Ammon's horn (tissue), 1 donor: Measurements from ENCODE around the gene RUVBL2.
"Not testable (repeated sequence)": the region's sequence is repeated elsewhere in the genome, so short reads cannot be mapped to it uniquely, and the experiment has no call there.

Experiments
- DNase-seq: peaks from one replicate; pipeline ENCODE4 v3.0.0-alpha.2; 2016; ENCODE audit warnings: low spot score

Gene RUVBL2

DNA sequence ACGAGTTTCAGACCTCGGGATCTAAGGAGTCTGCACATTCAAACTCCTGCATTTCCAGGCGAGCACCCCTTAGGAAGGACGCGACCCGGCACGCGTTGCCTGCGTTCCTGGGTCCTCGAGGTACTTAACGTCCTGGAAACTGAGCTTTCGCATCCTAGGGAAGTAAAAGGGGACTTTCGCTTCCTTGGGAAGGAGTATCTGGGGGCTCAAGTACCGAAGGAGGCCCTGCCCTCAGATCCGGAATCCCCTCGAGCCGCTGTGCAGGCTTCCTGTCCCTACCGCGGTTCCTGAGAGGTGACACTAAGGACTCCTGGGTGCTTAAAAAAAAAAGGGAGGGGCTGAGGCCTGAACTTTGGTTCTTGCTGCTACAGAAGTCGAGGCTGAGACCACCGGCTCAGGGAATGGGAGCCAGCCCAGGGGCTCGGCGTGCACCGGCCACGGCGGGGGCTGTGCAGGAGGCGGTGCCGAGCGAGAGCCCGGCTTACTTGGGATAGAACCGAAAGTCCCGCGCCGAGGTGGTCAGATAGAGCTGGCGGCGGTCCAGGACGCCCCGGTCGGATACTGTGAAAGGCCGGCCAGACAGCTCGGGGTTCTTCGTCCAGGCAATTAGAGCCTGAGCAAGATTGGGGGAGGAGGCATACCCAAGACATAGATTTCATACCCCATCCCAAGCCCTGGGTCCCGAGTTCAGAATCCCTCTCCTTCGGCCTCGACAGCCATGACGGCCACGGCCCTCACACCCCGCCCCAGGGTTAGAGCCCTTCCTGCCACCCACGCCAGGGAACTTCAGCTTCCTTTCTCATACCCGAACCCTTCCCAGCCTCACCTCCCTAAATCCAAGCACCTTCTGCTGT lies 24.9 kb downstream of the RUVBL2 start:
- not testable (repeated sequence) for DNase-seq

DNA sequence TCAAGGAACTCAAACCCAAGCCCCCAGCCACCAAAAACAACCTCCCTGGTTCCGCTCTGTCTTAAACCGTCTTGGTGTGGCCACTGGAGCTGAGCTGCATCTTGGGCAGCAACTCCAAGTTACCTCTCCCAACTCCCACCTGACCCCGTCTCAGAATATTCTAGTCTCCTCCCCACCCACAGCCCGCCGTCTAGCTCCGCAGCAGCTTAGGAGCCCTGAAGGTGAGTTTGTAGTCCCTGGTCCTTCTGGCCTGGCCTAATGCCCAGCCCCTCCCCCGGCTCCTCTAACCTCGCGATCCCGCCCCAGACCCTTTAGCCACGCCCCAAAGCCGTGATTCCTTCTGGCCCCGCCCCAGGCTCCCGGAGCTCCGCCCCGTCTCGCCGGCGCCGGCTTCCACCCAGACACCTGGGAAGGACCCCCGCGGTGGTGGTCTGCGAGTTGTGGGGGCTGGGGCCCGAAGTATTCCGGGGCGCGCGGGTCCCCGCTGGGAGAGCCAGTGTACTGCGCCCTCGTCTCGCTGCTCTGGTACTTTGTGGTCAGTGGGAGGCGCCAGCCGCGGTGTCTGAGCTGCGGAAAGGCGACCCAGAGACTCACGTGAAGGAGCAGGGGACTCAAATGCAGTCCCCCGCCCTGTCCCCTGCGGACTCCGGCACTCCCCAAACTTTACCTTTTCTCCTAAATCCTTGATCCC lies 25.7 kb downstream of the RUVBL2 start:
- DNase-seq: no peak

DNA sequence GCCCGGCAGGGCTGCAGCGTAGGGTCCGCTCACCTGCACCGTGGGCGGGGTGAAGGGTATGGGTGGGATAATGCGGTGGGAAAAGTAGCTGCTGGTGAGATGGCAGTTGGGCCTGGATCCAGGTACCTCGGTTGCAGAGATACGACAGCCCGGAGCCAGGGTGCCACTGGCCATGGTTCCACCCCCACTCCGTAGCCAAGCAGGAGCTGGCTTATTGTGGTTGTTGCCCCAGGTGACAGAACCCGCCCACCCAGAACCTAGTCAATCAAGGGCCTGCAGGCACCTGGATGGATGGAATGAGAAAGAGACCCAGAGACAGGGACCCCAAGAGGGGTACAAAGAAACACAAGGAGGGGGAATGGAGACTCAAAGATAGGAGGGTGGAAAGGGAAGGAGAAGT lies 26.7 kb downstream of the RUVBL2 start:
- DNase-seq: no peak

DNA sequence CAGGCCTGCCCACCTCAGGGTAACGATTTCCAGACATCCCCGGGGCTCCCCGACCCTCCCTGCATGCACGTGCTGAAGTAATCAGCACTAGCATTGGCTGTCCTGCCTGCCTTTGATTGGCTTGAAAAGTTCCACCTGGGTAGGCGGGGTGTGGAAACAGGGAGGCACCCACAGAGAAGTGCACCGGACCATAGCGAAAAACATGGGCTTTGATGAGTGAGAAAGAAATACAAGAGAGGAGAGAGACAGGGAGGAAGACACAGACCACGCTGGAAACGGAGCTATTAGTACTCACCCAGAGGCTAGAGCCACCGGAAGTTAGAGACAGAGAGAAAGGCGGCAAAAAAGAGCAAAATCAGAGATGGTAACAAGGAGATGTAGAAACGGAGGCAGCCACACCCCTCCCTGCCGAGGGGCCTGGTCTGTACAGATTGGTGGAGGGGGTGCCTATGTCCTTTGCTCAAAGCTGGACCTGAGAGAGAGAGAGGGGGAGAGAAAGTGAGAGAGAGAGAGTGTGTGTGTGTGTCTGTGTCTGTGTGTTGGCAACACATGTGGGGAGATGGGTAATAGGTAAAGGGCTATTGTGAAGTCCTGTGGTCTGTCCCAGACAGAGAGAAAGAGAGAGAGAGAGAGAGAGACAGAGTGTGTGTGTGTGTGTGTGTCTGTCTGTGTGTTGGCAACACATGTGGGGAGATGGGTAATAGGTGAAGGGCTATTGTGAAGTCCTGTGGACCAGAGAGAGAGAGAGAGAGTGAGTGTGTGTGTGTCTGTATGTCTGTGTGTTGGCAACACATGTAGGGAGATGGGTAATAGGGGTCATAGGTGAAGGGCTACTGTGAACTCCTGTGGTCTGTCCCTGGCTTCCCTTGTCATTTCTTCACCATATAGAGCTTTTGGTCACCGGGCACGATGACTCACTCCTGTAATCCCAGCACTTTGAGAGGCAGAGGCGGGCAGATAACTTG lies 27.5 kb downstream of the RUVBL2 start:
- DNase-seq: no peak

- DNase-seq: no peak
These were observed 28.4 kb downstream of the RUVBL2 start for GRCh38 chr19:49022116-49022515.

- not testable (repeated sequence) for DNase-seq
These were observed 30.5 kb downstream of the RUVBL2 start, which contains the start of gene CGB3 for GRCh38 chr19:49024233-49024632. Gene CGB3 (minus strand): TSS chr19:49024333. CDS start chr19:49023971, 362 bp downstream.

- DNase-seq: not testable (repeated sequence)
These were observed 31.4 kb downstream of the RUVBL2 start for GRCh38 chr19:49025088-49025487.

GRCh38 chr19:49025599-49025998 lies 31.9 kb downstream of the RUVBL2 start:
- DNase-seq: not testable (repeated sequence)

- not testable (repeated sequence) for DNase-seq
These were observed 35.0 kb downstream of the RUVBL2 start for GRCh38 chr19:49028686-49029085.

DNA sequence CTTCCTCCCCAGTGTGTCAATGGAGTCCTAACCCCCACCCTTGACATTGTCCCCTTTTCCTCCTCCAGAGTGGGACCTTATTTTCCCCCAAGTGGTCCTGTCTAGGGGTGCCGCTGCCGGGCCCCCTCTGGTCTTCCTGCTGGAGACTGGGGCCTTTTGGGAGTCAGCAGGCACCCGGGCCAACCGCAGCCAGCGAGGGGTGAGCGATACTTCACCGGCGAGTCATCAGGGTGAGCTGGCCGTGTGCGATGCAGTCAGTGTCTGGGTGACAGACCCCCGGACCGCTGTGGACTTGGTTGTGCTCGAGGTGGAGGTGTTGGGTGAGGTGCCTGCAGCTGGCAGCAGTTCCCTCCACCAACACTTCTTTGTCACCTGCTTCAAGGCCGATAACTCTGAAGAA lies 36.1 kb downstream of the RUVBL2 start:
- not testable (repeated sequence) for DNase-seq

GRCh38 chr19:49030323-49030722 lies 36.6 kb downstream of the RUVBL2 start:
- not testable (repeated sequence) for DNase-seq

GRCh38 chr19:49031642-49032301 lies 38.1 kb downstream of the RUVBL2 start, which contains the start of gene CGB2:
Gene CGB2 (plus strand): TSS chr19:49031890. CDS start chr19:49032096, 206 bp downstream.
- DNase-seq: not testable (repeated sequence)

- not testable (repeated sequence) for DNase-seq
These were observed 43.1 kb downstream of the RUVBL2 start, which contains the start of gene CGB1 for GRCh38 chr19:49036815-49037214. Gene CGB1 (minus strand): TSS chr19:49036895. CDS start chr19:49036711, 184 bp downstream.

DNA sequence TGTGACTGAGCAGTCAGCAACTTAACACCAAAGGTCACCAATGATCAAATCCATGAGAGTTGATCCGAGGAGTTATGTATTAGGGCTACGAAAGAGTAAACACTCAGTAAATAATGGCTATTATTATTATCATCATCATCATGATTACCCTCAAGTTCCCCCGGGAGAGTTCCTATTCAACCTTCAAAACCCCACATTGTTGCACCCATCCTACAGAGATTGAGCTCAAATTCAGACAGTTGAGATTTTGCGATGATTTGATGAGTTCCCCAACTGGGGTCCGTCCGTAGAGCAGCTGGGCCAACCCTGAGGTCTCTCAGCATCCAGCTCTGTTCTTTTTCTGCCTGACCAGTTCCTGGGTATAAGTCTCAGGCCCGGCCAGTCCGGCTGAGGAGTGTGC lies 44.4 kb downstream of the RUVBL2 start:
- not testable (repeated sequence) for DNase-seq

GRCh38 chr19:49038557-49039276 lies 45.0 kb downstream of the RUVBL2 start:
- DNase-seq: not testable (repeated sequence)

DNA sequence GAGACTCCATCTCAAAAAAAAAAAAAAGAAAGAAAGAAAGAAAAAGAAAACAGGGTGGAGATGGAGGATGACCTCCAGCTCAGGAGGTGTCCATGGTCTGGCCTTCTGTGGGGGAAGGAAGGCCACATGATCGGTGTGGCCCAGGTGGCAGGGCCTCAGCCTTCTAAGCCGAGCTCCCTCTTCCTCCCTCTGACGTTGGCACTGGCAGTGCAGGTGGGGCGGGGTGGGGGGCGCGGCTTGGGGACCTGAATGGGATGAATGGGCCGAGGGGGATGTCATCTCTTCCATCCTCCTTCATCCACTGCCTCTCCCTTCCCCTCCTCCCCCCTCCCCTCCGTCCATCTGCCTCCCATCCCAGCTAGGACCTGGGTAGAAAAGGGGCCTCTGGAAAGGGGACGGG lies 46.0 kb downstream of the RUVBL2 start:
- not testable (repeated sequence) for DNase-seq

GRCh38 chr19:49042177-49042576 lies 48.5 kb downstream of the RUVBL2 start:
- no peak for DNase-seq

- not testable (repeated sequence) for DNase-seq
These were observed 49.0 kb downstream of the RUVBL2 start for GRCh38 chr19:49042666-49043065.

- DNase-seq: not testable (repeated sequence)
These were observed 49.9 kb downstream of the RUVBL2 start, which contains the start of gene CGB5 for GRCh38 chr19:49043548-49043947. Gene CGB5 (plus strand): TSS chr19:49043848. CDS start chr19:49044210, 362 bp downstream.

GRCh38 chr19:49049011-49049410 lies 55.3 kb downstream of the RUVBL2 start, which contains the start of gene CGB8:
Gene CGB8 (minus strand): TSS chr19:49049111. CDS start chr19:49048739, 372 bp downstream.
- DNase-seq: not testable (repeated sequence)
